Fibroblast of peridontal ligament (primary cell): ENCODE results near the gene BRICD5.
A peak's percentile ranks its signal among the peaks of the same experiment; 100 is the strongest.
"Not testable (repeated sequence)": the region's sequence is repeated elsewhere in the genome, so short reads cannot be mapped to it uniquely, and the experiment has no call there.

Experiments used
- DNase-seq: peaks from one replicate; pipeline ENCODE4 v3.0.0-alpha.2; 2010; ENCODE audit errors: extremely low read depth

The BRICD5 gene

DNA sequence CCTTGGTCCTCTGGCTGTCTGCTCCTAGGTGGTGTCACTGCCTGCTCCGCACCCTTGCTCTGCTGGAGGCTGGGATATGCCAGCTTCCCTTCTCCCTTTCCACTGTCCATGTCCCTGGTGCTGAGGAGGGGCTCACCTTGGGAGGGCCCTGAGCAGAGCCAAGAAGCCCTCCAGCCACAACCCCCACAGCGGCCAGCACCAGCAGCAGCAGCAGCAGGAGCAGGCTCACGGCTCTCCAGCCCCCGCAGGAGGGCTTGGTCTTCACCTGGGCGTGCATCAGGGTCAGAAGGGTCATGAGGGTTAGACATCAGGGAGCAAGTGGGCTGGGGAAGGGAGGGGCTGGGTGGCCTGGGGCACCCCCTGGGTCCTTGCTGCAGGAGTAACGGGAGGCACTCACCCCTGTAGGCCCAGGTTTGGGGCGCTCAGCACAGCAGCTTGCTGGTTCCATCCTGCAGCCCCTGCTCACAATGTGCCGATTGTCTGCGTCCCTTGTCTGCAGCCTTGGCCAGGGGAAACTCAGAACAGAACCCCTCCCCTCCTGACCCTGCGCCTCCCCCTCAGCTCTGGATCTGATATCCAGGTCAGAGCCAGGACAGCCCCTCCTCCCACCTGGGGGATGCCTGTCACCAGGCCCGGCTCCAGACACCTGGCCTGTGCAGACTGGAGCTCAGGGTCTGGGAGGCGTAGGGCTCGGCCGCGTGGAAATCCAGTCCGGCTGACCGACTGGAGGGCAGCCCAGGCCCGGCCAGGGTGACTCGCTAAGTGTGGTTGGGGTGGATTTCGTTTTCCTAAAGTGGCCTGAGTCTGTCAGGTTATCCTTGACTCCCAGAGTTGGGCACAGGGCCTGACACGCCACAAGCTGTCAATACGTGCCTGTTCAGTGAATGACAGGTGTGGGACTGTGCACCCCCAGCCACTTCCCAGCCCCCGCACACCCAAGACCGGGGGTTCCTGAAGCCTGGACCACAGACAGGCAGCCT, at the start of gene BRICD5:
Gene BRICD5 (minus strand): TSS at position 478 of the 980 bp plus-strand sequence. CDS start 30 bp downstream, at position 448.
- no peak for DNase-seq

DNA sequence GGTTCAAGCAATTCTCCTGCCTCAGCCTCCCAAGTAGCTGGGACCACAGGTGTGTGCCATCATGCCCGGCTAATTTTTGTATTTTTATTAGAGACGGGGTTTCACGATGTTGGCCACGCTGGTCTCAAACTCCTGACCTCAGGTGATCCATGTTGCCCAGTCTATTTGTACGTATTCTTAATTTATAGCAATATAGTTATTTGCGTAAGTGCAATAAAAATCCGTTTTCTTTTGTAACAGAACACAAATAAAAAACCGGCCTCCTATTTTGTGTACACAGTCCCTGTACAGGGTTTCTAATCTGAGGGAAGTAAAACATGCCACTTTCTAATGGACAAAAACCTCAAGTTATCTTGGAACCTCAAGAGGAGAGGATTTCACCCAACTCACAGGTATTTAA, 49.6 kb upstream of the BRICD5 start:
- no peak for DNase-seq

DNA sequence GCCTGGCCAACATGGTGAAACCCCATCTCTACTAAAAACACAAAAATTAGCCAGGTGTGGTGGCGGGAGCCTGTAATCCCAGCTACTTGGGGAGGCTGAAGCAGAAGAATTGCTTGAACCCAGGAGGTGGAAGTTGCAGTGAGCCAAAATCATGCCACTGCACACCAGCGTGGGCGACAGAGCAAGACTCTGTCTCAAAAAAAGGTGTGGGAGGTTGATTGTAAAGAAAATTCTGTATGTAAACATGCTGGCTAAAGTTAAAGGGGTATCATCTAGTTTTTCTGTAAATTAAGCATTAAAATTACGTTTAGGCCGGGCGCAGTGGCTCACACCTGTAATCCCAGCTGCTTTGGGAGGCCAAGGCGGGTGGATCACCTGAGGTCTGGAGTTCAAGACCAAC, 47.9 kb upstream of the BRICD5 start:
- not testable (repeated sequence) for DNase-seq

DNA sequence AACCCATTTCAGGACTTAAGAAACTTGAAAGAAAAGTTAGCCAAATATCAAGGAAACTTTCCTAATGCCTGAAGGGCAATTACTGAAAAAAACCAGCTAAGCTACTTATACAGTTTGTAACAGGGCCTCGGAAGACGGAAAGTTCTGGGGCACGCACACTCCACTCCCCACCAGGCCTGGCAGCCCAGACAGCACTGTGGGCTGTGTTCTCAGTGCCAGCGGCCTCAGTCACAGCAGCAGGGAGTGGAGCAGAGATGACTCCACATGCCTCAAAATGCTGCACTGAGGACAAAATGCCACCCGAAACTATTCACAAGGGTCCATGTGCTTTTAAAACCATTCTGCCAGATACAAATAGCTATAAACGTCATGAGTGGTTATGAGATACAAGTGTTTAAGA, 47.1 kb upstream of the BRICD5 start:
- no peak for DNase-seq

DNA sequence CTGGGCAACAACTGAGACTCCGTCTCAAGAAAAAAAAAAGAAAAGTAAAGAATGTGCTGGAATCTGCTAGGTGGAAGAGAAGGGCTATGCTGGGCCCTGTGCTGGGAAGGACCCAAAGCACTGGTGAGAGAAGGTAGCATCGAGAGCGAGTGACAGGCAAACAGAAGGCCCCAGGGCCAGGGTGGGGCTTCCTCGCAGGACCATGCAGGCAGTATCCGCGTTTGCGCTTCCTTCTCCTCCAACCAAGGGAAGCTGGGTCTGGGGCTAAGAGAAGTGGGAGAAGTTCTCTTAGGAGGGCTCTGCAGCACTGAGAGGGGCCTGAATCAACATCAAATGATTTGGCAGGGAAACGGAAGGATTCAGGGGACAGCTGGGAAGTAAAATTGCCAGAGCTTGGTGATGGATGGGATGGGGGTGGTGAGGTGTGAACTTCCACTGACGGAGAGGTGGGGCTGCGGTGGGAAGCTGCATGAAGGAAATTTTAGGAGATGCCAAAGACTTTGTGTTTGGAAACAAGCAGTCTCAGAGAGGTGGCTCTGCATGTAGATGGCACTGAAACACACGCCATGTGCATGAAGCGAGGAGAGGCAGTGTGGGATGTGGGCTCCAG, 46.0 kb upstream of the BRICD5 start:
- DNase-seq, result no peak

DNA sequence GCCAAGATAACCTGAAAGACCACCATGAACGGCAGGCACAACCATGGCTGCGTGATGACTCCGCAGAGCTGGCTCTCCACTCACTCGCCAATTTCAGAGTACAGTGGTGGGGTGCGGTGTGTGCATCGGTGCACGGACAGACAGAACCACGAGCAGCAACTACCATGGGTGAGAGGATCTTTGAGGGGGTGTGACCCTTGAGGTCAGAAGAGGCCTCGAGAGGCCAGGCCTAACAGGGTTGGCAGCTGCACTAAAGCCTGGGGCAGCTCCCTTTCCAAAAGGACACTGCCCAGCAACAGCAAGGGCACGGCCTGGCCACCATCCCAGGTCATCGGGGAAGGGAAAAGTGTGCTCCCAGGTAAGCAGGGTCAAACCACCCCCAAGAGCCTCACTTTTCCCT, 42.6 kb upstream of the BRICD5 start:
- DNase-seq, result no peak

DNA sequence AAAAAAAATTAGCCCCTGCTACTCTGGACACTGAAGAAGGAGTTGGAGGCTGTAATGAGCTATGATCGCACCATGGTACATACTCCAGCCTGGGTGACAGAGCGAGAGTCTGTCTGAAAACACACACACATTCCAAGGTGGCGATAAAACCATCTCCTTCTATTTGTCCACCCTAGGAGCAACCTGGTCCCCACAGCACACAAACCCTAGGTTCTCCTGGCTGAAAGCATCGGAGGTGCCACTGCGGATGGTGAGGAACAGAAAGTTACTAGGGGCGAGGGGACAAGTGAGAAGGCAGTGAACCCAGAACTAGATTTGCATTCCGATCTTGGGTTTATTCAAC, 42.1 kb upstream of the BRICD5 start:
- DNase-seq, result no peak

DNA sequence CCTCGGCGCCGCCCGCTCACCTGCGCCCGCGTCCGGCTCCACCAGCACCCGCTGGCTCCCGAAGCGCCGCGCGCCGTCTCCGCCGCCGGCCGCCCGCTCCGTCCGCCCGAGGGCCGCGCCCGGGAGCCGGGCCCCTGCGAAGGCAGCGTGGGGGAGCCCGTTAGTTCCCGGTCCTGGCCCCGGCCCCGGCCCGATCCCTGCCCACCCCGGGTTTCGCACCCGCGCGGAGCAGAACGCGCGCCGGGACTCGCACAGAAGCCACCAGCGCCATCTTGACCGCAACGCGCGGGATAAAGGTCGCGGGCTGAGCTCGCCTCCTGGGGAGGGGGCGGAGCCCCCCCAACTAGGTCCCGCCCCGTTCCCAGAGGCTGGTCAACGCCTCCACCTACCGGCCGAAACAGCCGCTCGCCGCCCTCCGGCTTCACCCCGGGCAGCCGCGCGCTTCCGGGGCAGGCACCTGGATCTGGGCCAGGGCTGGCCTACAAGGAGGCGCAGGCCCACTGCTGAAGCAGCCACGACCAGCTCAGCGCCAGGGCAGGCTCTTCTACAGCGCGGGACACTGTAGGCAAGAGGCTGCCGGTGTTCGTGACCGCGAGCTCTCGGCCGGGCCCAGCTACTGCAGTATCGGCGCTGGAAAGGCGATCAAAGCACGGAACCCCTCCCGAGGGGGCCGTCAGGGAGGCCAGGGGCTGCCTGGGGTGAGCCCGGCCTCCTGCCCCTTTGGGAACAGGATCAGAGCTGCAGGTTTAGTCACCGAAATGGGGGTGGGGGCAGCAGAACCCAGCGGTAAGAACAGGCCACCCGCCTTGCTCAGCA, 40.8 kb upstream of the BRICD5 start, which contains the start of gene ECI1:
Gene ECI1 (minus strand): TSS at position 292 of the 816 bp plus-strand sequence. CDS start 21 bp downstream, at position 271.
- DNase-seq, result peak; percentile 92

DNA sequence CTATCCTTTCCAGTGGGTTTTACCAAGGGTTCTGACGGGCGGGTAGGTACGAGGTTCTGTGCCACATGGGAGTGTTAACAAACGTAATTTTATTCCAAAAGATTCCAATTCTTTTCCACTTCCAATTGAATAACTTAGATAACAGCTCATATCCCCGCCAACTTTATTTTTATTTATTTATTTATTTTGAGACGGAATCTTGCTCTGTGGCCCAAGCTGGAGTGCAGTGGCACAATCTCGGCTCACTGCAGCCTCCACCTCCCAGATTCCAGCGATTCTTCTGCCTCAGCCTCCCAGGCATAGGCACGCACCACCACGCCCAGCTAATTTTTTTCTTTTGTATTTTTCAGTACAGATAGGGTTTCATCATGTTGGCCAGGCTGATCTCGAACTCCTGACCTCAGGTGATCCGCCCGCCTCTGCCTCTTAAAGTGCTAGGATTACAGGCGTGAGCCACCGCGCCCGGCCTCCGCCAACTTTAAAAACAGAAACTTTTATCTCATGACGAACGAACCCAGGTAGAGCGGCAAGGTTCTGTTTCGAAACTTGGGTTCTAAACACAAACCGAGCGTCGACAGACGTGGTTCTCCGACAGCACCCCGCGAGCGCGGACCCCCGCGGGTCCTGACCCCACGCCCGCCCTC, 40.1 kb upstream of the BRICD5 start:
- peak; percentile 12 for DNase-seq

DNA sequence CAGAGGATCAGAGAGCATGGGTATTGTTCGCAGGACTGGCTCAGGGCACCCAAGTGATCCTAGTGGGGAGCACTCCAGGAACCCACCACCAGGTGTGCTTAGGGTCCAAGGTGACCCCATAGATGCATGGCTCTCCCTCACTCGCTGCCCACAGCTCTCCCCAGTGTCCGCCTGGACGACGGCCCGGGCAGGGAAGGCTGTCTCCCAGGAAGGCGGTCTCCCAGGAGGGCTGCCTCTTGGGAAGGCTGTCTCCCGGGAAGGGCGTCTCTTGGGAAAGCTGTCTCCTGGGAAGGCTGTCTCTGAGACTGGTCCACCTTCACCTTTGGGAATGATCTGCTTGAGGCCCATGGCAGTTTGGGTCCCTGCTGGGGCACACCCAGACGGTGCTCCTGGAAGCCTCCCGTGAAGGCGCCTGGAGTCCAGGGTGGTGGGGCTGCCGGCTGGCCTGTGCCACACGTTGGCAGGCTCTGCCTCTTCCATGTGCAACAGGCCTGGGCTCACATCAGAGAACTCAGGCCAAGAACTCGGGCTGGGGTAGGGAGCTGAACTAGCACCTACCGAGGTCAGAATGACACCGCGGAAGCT, 35.7 kb upstream of the BRICD5 start:
- no peak for DNase-seq

DNA sequence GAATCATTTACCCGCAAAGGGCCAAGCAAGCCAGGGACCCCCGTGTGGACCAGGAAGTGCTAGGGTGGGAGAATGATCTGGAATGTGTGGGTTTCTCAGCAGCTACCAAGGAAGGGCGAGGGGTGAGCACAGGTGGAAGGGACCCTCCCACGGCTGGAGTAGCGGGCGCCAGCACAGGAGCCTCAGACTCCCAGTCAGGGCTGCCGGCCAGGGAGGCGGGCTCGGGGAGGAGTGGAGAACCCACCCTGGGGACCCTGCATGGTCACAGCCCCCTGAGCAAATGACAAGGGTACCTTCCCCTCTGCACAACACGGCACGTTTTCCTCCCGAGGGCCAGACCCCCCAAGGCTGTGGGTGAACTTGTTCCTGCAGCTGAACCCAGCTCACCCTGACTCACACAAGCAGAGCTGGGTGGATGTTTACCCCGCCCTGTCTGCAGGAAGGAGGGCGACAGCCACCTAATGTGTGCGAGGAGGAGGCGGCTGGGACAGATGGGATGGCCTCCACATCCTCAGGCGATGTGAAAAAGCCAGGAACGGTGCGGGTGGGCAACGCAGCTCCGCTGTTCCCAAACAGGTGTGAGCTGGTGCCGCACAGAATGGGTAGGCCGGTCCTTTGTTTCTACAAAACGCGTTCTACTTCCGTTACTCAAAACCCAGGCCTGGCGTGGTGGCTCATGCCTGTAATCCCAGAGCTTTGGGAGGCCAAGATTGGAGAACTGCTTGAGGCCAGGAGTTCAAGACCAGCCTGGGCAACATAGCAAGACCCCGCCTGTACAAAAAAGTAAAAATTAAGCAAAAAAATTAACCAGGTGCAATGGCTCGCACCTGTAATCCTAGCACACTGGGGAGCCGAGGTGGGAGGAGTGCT, 34.5 kb upstream of the BRICD5 start:
- no peak for DNase-seq

DNA sequence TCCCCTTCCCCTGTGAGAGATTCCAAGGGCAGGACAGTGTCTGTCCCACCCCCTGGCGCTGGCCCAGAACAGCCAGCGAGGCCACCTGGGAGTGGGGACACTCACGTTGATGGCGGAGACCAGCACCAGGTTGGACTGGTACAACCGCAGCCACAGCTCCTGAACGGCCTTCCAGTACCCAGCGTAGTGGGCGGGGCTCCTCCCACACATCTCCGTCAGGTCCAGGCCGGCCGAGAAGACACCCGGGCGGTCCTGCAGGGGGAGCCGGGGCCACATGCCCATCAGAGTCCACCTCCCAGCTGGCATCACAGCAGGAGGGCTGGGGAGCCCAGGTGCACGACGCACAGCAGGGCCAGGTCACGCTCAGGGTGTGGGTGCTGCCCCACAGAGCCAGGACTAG, 33.6 kb upstream of the BRICD5 start:
- no peak for DNase-seq

DNA sequence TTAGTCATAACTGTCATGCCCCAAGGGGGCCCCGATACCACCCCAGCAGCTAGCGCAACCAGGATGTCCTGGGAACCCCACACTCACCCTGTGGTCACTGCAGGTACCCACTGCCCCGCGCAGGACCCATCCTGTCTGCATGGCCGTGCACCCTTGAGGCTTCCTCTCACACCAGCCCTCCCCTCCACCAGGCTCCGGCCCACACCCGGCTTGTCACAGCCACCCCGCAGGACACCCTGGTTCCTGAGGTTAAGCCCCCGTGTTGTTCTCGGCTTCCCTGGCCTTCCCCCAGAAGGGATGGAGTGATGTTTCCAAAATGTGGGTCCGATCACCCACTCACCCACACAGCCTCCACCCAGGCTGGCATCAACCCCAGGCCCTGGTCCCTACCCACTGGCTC, 33.1 kb upstream of the BRICD5 start:
- DNase-seq, result no peak

DNA sequence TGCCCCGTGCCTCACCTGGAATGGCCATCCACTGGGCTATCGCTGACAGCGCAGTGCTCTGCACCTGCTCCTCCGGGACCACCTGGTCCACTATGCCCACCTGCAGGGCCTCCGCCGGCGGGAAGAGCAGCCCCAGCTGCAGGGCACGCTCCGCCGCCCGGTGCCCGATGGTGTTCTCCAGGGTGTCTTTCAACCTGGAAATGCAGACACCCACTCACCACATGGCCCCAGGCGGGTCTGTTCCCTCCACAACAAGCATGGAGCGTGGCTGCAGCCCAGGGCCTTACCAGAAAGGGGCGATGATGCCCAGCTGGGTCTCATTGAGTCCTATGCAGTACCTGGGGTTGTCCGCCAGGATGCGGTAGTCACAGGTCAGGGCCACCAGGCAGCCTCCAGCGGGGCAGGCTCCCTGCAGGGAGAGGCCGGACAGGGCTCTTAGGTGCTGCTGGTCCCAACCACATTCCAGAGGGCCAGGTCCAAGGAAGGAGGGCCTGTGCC, 32.4 kb upstream of the BRICD5 start:
- no peak for DNase-seq

DNA sequence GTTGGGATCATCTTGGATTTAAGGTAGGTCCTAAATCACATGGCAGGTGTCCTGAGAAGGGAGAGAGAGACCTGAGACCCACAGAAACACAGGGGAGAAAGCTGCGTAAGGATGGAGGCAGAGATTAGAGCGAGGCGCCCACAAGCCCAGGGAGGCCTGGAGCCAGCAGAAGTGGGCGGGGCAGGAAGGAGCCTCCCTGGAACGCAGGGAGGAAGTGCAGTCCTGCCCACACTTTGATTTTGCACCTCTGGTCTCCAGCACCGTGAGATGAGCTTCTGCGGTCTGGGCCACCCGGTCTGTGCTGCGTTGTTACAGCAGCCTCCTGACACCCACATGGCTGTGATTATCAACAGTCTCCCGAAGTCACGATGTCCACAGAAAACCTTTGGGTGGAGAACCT, 31.9 kb upstream of the BRICD5 start:
- DNase-seq, result no peak

DNA sequence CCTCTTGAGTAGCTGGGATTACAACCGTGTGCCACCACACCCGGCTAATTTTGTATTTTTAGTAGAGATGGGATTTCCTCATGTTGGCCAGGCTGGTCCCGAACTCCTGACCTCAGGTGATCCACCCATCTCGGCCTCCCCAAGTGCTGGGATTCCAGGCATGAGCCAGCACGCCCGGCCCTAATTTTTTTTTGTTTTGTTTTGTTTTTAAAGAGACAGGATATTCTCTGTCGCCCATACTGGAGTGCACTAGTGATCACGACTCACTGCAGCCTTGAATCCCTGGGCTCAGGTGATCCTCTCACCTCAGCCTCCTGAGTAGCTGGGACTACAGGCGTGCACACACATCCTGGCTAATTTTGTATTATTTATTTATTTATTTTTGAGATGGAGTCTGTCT, 29.7 kb upstream of the BRICD5 start:
- DNase-seq, result not testable (repeated sequence)

DNA sequence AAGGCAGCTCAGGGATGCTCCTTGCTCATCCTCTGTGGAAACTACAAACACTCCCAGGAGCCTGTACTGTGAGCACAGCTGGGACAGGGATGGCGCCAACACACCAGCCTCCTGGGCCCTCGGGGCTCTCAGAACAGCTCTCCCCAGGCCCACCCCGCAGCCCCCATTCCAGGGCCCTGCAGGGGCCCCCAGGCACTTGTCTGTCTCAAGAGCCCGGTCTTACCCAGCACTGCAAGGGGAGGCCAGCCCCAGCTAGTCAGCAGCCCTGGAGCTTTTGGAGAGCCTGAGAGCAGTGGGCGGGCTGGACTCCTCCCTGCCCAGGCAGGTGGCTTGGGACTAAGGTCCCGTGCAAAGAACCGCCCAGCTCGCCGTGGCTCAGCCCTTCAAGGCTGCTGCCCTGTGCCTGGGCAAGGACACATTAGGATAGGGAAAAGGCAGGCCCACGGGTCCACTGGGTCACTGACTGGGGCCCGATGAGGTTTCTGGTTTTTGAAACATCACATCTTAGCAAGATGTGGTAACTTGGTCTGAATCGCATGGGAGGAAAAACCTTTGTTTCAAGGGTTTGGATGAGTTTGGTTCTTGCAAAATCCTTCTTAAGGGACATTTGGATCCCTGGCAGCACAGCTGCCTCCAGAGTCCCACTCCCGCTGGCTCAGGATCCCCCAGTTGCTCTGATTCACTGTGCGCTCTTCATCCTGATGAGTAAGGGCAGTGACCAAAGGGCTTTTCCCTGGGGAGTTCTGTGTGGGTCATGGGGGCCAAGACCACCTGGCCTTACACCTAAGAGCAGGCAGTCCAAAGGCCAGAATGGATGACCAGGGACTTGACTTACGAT, 28.4 kb upstream of the BRICD5 start:
- peak; percentile 9 for DNase-seq

DNA sequence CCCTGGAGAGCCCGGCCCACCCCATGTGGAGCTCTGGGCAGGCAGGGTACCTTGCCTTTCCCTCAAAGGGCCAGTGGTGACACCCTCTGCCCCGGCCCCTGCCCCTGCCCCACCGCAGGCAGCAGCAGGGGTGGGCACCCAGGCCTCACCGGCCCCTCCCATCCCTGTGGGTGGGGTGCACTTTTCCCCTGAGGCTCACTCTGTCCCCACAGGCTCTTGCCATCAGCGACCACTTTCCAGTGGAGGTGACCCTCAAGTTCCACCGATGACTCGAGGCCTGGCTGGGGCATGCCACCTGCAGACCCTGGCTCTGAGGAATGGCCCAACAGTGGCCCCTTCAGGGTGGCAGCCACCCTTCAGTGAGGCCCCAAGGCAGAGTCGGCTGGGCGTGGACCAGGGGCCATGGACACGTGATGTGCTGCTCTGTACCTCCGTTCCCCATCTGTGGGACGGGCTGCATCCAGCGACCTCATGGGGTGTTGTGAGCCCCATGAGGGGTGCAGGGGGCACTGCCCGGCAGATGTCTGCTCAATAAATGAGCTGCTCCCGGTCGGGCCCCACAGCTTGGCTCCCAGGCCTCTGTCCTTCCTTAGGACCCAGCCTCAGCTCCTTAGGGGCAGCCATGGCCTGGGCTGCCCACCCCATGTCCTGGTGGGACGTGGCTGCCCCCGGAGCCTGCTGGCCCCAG, 27.6 kb upstream of the BRICD5 start:
- DNase-seq, result no peak
